ENCODE results near the gene RRBP1. TPM values are rescaled to one million over a fixed set of nuclear protein-coding genes. Genes with fewer than 3 reads are reported as not detected.

The RRBP1 gene
- total RNA-seq, 1 donor = 122 TPM

DNA sequence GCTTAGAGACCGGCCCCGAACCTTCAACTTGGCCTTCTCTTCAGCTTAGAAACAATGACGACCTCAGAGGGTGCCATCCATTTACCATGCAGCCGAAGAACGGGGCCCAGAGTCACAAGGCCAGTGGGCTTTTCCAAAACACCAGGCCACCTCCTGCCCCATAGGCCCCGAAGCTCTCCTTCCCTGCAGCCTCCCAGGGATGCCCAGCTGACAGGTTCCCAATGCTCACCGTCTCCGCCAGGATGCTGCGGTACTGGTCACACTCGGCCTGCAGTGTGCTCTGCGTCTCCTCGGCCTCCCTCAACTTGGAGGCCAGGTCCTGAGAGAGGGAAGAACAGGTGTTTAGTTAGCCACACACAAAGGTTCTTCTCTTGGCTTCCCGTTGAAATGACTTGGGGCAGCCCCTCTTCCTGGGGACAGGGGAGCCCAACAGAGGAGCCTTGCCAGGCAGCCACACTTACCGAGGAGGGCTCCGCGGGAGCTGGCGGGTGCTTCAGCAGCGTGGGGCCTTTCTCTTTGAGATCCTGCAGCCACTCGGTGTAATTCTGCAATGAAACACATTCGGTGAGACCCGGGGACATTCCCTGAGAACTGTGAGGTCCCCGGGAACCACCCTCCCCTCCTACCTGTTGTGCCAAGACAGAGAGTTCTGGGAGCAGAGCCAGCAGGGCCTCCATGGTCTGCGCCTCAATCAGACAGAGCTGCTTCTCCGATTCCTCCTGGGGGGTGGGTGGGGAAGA, 60.6 kb downstream of the RRBP1 start:
- Histone ChIP-seq H2AFZ (ENCODE audit: low read length) (no peak overlapping the region), H3K36me3 (ENCODE audit: insufficient read depth, low read length) (peaks cover 98% of the 10 kb centered on the region), H3K79me2 (ENCODE audit: insufficient read depth, low read length) (peaks cover 40% of the 10 kb centered on the region), H3K9me3 (ENCODE audit: low read depth, low read length) (no peaks in the 10 kb centered on the region), H3K4me1 (ENCODE audit: insufficient read depth, low read length) (no peaks in the 10 kb centered on the region), H3K27me3 (ENCODE audit: insufficient read depth, low read length) (no peaks in the 10 kb centered on the region), H4K20me1 (ENCODE audit: insufficient read depth, low read length) (peaks cover 55% of the 10 kb centered on the region), H3K4me2 (ENCODE audit: insufficient read depth, low read length) (no peak overlapping the region), H3K4me3 (ENCODE audit: insufficient read depth, low read length) (no peak overlapping the region), H3K27ac (ENCODE audit: low read depth, low read length) (no peak overlapping the region)
- TF ChIP-seq, protein P1, sequence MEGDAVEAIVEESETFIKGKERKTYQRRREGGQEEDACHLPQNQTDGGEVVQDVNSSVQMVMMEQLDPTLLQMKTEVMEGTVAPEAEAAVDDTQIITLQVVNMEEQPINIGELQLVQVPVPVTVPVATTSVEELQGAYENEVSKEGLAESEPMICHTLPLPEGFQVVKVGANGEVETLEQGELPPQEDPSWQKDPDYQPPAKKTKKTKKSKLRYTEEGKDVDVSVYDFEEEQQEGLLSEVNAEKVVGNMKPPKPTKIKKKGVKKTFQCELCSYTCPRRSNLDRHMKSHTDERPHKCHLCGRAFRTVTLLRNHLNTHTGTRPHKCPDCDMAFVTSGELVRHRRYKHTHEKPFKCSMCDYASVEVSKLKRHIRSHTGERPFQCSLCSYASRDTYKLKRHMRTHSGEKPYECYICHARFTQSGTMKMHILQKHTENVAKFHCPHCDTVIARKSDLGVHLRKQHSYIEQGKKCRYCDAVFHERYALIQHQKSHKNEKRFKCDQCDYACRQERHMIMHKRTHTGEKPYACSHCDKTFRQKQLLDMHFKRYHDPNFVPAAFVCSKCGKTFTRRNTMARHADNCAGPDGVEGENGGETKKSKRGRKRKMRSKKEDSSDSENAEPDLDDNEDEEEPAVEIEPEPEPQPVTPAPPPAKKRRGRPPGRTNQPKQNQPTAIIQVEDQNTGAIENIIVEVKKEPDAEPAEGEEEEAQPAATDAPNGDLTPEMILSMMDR (IDR thresholded peaks at IDR 0.05; ENCODE audit: extremely low read depth, low read depth, low read length) = no peak
- DNase-seq (ENCODE audit: insufficient read length, low spot score, missing footprints) = peak; percentile 76

DNA sequence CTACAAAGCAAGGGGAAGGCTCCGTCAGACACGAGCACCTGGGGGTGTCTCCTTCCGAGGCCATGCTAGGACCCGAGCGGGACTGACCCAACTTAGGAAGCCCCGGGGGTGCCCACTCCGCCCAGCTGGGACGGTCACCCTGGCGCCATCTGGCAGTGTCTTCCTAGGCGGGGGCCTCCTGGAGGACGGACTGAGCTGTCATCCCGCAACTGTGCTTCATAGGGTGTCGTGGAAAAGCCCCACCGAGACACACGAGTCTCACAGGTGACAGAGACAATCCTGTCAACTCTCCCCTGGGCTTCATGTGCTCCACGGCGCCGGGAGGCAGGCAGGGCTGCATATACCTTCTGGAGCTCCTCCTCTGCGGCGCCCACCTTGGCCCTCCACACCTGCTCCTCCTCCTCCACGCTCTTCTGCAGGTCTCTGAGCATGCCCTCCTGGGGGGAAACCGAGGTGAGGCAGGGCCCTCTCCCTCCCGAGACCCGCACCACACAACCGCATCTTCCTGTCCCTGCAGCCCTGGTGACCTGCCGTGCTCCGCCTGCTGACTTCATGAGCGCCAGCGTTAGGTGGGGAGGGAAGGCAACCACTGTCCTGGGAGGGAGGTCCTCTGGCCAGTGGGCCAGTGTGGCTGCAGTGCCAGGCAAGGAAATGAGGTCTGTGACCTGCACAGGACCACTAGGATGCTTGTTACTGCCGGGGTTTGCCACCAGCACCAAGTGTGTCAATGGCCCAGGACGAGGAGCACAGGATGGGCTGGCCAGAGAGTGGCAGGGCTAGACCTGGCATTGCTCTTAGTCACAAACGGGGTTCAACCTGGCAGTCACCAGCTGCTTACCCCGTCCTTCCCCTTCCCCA, 61.4 kb downstream of the RRBP1 start:
- Histone ChIP-seq H3K27me3 (ENCODE audit: insufficient read depth, low read length) (no peaks in the 10 kb centered on the region), H3K4me1 (ENCODE audit: insufficient read depth, low read length) (no peaks in the 10 kb centered on the region), H3K9me3 (ENCODE audit: low read depth, low read length) (no peaks in the 10 kb centered on the region), H3K36me3 (ENCODE audit: insufficient read depth, low read length) (peaks cover 98% of the 10 kb centered on the region), H4K20me1 (ENCODE audit: insufficient read depth, low read length) (peaks cover 55% of the 10 kb centered on the region), H3K4me3 (ENCODE audit: insufficient read depth, low read length) (no peak overlapping the region), H2AFZ (ENCODE audit: low read length) (no peak overlapping the region), H3K79me2 (ENCODE audit: insufficient read depth, low read length) (peaks cover 32% of the 10 kb centered on the region), H3K27ac (ENCODE audit: low read depth, low read length) (no peak overlapping the region), H3K4me2 (ENCODE audit: insufficient read depth, low read length) (no peak overlapping the region)
- DNase-seq (ENCODE audit: insufficient read length, low spot score, missing footprints) = peak; percentile 64
- TF ChIP-seq, protein P1 (IDR thresholded peaks at IDR 0.05; ENCODE audit: extremely low read depth, low read depth, low read length) = no peak

DNA sequence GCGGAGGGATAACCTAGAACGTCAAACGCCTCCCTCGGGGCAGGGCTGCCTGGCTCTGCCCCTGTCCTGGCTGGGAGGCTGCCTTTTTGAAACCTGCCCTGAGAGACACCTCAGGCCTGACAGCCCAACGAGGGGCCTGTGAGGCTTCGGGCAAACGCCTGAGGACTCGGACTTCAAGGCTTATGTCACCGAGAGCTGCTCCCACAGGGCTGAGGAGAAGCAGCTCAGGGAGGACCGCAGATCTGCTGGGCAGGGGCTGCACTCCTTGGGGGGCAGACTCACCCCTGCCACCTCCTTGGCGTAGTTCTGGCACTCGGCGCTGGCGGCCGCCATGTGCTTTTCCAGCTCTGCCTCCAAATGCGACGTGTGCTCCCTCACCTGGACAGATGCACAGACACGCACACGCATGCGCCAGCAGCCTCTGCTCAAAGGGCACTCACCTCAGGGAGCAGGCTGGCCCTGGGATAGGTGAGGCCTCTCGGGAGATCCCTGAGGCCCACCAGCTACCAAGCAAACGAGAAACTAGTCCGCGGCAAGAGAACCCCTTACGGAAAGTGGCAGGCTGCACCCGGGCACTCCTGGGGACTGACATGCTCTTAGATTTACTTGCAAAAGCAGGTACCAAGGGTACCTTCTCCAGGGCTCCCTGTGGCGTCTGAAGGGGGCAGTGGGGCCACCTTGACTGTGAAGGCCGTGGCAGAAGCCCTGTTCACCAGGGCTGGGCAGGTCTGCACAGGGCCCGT, 62.5 kb downstream of the RRBP1 start:
- peak; percentile 78 for DNase-seq (ENCODE audit: insufficient read length, low spot score, missing footprints)
- Histone ChIP-seq H3K4me3 (ENCODE audit: insufficient read depth, low read length) (no peak overlapping the region), H3K4me2 (ENCODE audit: insufficient read depth, low read length) (no peak overlapping the region), H3K27me3 (ENCODE audit: insufficient read depth, low read length) (no peaks in the 10 kb centered on the region), H3K4me1 (ENCODE audit: insufficient read depth, low read length) (no peaks in the 10 kb centered on the region), H3K27ac (ENCODE audit: low read depth, low read length) (no peak overlapping the region), H3K79me2 (ENCODE audit: insufficient read depth, low read length) (peaks cover 21% of the 10 kb centered on the region), H3K9me3 (ENCODE audit: low read depth, low read length) (no peaks in the 10 kb centered on the region), H4K20me1 (ENCODE audit: insufficient read depth, low read length) (peaks cover 58% of the 10 kb centered on the region), H2AFZ (ENCODE audit: low read length) (no peak overlapping the region), H3K36me3 (ENCODE audit: insufficient read depth, low read length) (peaks cover 98% of the 10 kb centered on the region)
- TF ChIP-seq, protein P1 (IDR thresholded peaks at IDR 0.05; ENCODE audit: extremely low read depth, low read depth, low read length) = no peak
